K562 (cell line): ENCODE results near the gene HOPX. TPM values are rescaled to one million over a fixed set of nuclear protein-coding genes. Genes with fewer than 3 reads are reported as not detected.

ENCODE experiments used
- ATAC-seq: fragments of 200-7000 bp; cut with Tn5 transposase; 3 replicates; pipeline ENCODE4 v1.9.1; 2020; ENCODE audit warnings: moderate library complexity
- BruUV-seq: library from RNA; stranded (reverse); fragments of 400-500 nt; replicated peaks from 2 replicates; lab custom pipeline; 2021; lab: Mats Ljungman, UMichigan
- CTCF ChIA-PET: fragments of 300-600 bp; formaldehyde crosslinking; extraction: SDS; loops from one replicate; lab custom pipeline; 2021; ENCODE audit warnings: low intra/inter-chr PET ratio; lab: Yijun Ruan, JAX
- POLR2A ChIA-PET: fragments of 300-600, 350-650 bp; sonication (Branson Sonifier 250); formaldehyde crosslinking; extraction: SDS; loops from one replicate; lab custom pipeline; 2021; ENCODE audit warnings: antibody characterized with exemption, inconsistent platforms; lab: Yijun Ruan, JAX
- DNase-seq, 4 experiments: peaks; one replicate each; pipeline versions ENCODE4 v3.0.0 to v3.0.0-alpha.2; 2011 to 2018; ENCODE audit warnings: low spot score in 3 of 4, mixed read lengths in 3 of 4; ENCODE audit errors: extremely low read depth in 1 of 4
- FAIRE-seq: peaks from 2 replicates; lab custom pipeline; 2011; peaks lifted over from hg19 to GRCh38; lab: Jason Lieb, UNC
- H2AFZ ChIP-seq: 2 replicates; pipeline ENCODE4 v1.6.0; 2011; ENCODE audit warnings: low read depth, low read length, control low read depth, inconsistent platforms
- H3K27ac ChIP-seq: fragments of 200-600 bp; 3 replicates; pipeline ENCODE4 v1.8.0; 2011; ENCODE audit warnings: low read depth, mild to moderate bottlenecking, control low read depth, inconsistent platforms, low read length, moderate library complexity, mixed read lengths; ENCODE audit errors: extremely low read depth
- H3K27me3 ChIP-seq, 2 experiments: fragments of 300-600 bp in 1 of 2; 2 replicates in 1 of 2; 3 replicates in 1 of 2; pipeline versions ENCODE4 v1.6.0 to v1.8.0; 2011; ENCODE audit warnings: inconsistent platforms in 2 of 2, low read length in 2 of 2, mild to moderate bottlenecking in 1 of 2, mixed read lengths in 1 of 2, moderate library complexity in 1 of 2; ENCODE audit not compliant: control insufficient read depth in 2 of 2, insufficient read depth in 2 of 2
- H3K36me3 ChIP-seq: fragments of 300-600 bp; 3 replicates; pipeline ENCODE4 v1.8.0; 2011; ENCODE audit warnings: mild to moderate bottlenecking, low read length, inconsistent platforms; ENCODE audit not compliant: control insufficient read depth, insufficient read depth
- H3K4me1 ChIP-seq, 2 experiments: fragments of 200-600 bp in 1 of 2; replicated peaks in 1 of 2; 2 replicates in 1 of 2; 3 replicates in 1 of 2; pipeline versions ENCODE4 v1.5.1 to v1.8.0; 2011; ENCODE audit warnings: inconsistent platforms in 2 of 2, low read length in 2 of 2, mild to moderate bottlenecking in 1 of 2, mixed read lengths in 1 of 2, moderate library complexity in 1 of 2; ENCODE audit not compliant: control insufficient read depth in 2 of 2, insufficient read depth in 2 of 2
- H3K4me2 ChIP-seq: 2 replicates; pipeline ENCODE4 v1.6.1; 2011; ENCODE audit warnings: low read length, control low read depth, inconsistent platforms, mixed read lengths; ENCODE audit not compliant: insufficient read depth
- H3K4me3 ChIP-seq: fragments of 200-600 bp; sonication (generic), shearing (Covaris generic); 2 replicates; pipeline ENCODE4 v1.5.1; 2016; ENCODE audit warnings: control low read depth, inconsistent platforms
- H3K79me2 ChIP-seq: fragments of 200-600 bp; 3 replicates; pipeline ENCODE4 v1.8.0; 2011; ENCODE audit warnings: low read length, inconsistent platforms; ENCODE audit not compliant: control insufficient read depth, insufficient read depth
- H3K9ac ChIP-seq, 2 experiments: 2 replicates each; pipeline versions ENCODE4 v1.6.0 to v1.6.1; 2011; ENCODE audit warnings: low read depth in 2 of 2, low read length in 2 of 2, control low read depth in 1 of 2, inconsistent platforms in 1 of 2, mild to moderate bottlenecking in 1 of 2, mixed read lengths in 1 of 2; ENCODE audit not compliant: insufficient read depth in 1 of 2
- H3K9me1 ChIP-seq: one replicate; pipeline ENCODE4 v1.6.0; 2011; ENCODE audit warnings: inconsistent platforms, mild to moderate bottlenecking, low read length, moderate library complexity; ENCODE audit not compliant: control insufficient read depth, insufficient read depth
- H3K9me3 ChIP-seq: replicated peaks from 2 replicates; pipeline ENCODE4 v1.5.1; 2011; ENCODE audit warnings: low read depth, low read length, inconsistent platforms; ENCODE audit not compliant: control insufficient read depth, insufficient read depth
- H4K20me1 ChIP-seq: replicated peaks from 2 replicates; pipeline ENCODE4 v1.6.1; 2011; ENCODE audit warnings: low read length, inconsistent platforms, mixed read lengths; ENCODE audit not compliant: control insufficient read depth, insufficient read depth
- MAFF ChIP-seq: IDR thresholded peaks from 2 replicates; pipeline ENCODE4 v1.6.1; 2012; ENCODE audit warnings: low read length, improper control_type of control experiment
- PCBP2 ChIP-seq: fragments of 200-400 bp; formaldehyde crosslinking; IDR thresholded peaks from 2 replicates; pipeline ENCODE4 v1.6.1; 2018; ENCODE audit warnings: low read length, low read depth, mild to moderate bottlenecking, moderate library complexity; ENCODE audit not compliant: poor library complexity, severe bottlenecking
- WGBS: fragments of 100-300 bp; shearing (Covaris generic); methylation state at CpG from one replicate; pipeline ENCODE4 v1.1.6; 2016; ENCODE audit warnings: low coverage, mixed read lengths; ENCODE audit not compliant: insufficient coverage; ENCODE audit errors: missing lambda C conversion rate; 5-methylcytosine and 5-hydroxymethylcytosine counted together
- in situ Hi-C: fragments of 300-500 bp; cut with MboI; formaldehyde crosslinking; loops from 4 replicates; pipeline ENCODE4 v1.15.0; 2018; ENCODE audit warnings: inconsistent platforms, mixed read lengths
- intact Hi-C: fragments of 100-400 bp; cut with micrococcal nuclease; formaldehyde crosslinking; loops from 2 replicates; pipeline ENCODE4 v1.14.2; 2022
- polyA plus RNA-seq, 8 experiments: library from polyadenylated mRNA; depleted of rRNA in 4 of 8; stranded (reverse) in 5 of 8; unstranded in 3 of 8; fragments of >200 nt; fragmentation: Nextera tagmentation in 2 of 8; fragmentation: Illumina TruSeq in 1 of 8; extraction: Ambion mirVana in 2 of 8; extraction: Trizol in 1 of 8; gene quantifications; 2 replicates each; pipeline versions ENCODE4 v1.2.1 to v1.2.3, GENCODE V29; 2011 to 2014; ENCODE audit warnings: inconsistent platforms in 1 of 8, missing spikeins in 1 of 8
- total RNA-seq, 7 experiments: library from RNA; depleted of rRNA in 6 of 7; stranded (reverse); fragments of >200 nt in 6 of 7; fragmentation: Illumina TruSeq in 2 of 7; extraction: Trizol in 2 of 7; gene quantifications; 2 replicates each; pipeline versions ENCODE4 v1.2.1 to v1.2.3, GENCODE V29; 2011 to 2021; ENCODE audit warnings: low replicate concordance in 1 of 7
- TF ChIP-seq, protein P1 (sequence below): sonication (generic); formaldehyde crosslinking; IDR thresholded peaks from 2 replicates; pipeline ENCODE4 v1.8.1; 2023; ENCODE audit warnings: missing genetic modification reagents, mild to moderate bottlenecking, borderline replicate concordance

Gene HOPX
- total and polyA plus RNA-seq, 9 of the 15 experiments (the other 6 are each of a cell fraction or from before 2014, with no cell fraction given): 0.24 TPM; not detected in 8

DNA sequence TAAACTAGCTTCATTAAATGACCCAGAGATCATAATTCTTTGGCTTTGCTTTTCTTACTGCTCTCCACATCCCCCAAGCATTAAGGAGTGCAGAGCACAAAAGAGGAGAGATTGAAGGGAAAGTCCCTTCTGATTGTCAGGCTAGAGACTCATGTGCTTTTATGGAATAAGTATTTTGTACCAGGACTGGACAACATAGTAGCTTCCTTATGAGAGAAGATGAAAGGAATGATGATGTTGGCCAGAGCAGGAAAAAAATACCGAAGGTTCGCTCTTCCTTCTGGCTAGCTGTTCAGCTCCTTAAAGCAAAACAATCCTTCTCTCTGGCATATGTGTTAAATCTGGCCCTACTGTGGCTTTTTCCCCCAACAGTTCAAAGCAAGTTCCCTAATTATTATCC is 53.1 kb downstream of the HOPX start:
- H3K4me2 ChIP-seq: no peak overlapping the region
- no peaks in the 10 kb centered on the region for H3K36me3 ChIP-seq
- no peaks in the 10 kb centered on the region for H3K79me2 ChIP-seq
- H3K9me1 ChIP-seq: no peaks in the 10 kb centered on the region
- TF ChIP-seq PCBP2: no peak
- TF ChIP-seq, protein P1, sequence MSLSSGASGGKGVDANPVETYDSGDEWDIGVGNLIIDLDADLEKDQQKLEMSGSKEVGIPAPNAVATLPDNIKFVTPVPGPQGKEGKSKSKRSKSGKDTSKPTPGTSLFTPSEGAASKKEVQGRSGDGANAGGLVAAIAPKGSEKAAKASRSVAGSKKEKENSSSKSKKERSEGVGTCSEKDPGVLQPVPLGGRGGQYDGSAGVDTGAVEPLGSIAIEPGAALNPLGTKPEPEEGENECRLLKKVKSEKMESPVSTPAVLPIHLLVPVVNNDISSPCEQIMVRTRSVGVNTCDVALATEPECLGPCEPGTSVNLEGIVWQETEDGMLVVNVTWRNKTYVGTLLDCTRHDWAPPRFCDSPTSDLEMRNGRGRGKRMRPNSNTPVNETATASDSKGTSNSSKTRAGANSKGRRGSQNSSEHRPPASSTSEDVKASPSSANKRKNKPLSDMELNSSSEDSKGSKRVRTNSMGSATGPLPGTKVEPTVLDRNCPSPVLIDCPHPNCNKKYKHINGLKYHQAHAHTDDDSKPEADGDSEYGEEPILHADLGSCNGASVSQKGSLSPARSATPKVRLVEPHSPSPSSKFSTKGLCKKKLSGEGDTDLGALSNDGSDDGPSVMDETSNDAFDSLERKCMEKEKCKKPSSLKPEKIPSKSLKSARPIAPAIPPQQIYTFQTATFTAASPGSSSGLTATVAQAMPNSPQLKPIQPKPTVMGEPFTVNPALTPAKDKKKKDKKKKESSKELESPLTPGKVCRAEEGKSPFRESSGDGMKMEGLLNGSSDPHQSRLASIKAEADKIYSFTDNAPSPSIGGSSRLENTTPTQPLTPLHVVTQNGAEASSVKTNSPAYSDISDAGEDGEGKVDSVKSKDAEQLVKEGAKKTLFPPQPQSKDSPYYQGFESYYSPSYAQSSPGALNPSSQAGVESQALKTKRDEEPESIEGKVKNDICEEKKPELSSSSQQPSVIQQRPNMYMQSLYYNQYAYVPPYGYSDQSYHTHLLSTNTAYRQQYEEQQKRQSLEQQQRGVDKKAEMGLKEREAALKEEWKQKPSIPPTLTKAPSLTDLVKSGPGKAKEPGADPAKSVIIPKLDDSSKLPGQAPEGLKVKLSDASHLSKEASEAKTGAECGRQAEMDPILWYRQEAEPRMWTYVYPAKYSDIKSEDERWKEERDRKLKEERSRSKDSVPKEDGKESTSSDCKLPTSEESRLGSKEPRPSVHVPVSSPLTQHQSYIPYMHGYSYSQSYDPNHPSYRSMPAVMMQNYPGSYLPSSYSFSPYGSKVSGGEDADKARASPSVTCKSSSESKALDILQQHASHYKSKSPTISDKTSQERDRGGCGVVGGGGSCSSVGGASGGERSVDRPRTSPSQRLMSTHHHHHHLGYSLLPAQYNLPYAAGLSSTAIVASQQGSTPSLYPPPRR (CRISPR knock-in tag): no peak
- TF ChIP-seq MAFF: no peak
- H3K4me3 ChIP-seq: no peak overlapping the region
- no peak overlapping the region for H2AFZ ChIP-seq
- ChIA-PET POLR2A (no interaction called here), CTCF (no interaction called here)
- H3K9me3 ChIP-seq: no peaks in the 10 kb centered on the region
- intact Hi-C loops (no loop called here), in situ Hi-C loops (no loop called here)
- no TSS peak for BruUV-seq
- H4K20me1 ChIP-seq: no peaks in the 10 kb centered on the region
- no peak overlapping the region for H3K9ac ChIP-seq
- H3K4me1 ChIP-seq: no peaks in the 10 kb centered on the region
- no peak for FAIRE-seq
- no peak overlapping the region for H3K27ac ChIP-seq
- H3K27me3 ChIP-seq: no peaks in the 10 kb centered on the region
- DNase-seq: no peak
- ATAC-seq: no peak
- 4% methylated on average over 2 of the region's 2 CpGs for WGBS
